GM21528 (cell line): Measurements from ENCODE around the gene TMEM178B.
"Not testable (repeated sequence)": the region's sequence is repeated elsewhere in the genome, so short reads cannot be mapped to it uniquely, and the experiment has no call there.

Experiments used
- ATAC-seq: cut with Tn5 transposase; IDR thresholded peaks from one replicate; pipeline ENCODE4 v1.9.1; 2021; ENCODE audit warnings: mild to moderate bottlenecking, moderate library complexity; ENCODE audit not compliant: unreplicated experiment, low FRiP score

TMEM178B gene

GRCh38 chr7:141369422-141369821 is 295.6 kb downstream of the TMEM178B start:
- ATAC-seq, result no peak

DNA sequence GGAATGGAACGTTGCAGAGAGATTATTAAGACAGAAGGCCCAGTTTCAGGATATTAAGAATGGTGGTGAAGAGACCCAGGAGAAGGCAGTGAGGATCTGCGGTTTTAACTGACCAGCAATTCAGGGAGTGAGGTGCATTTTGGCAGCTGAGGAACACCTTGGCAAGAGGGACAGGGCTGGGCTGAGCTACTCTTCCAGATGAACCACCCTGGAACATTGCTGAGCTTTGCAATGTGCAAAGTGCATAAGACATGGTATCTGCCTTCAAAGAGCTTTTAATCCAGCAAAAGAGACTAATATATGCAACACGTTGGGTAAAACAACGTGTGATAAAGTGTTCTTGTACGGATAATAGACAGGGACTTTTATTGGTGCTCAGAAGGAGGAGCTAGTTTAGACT is 296.3 kb downstream of the TMEM178B start:
- no peak for ATAC-seq

DNA sequence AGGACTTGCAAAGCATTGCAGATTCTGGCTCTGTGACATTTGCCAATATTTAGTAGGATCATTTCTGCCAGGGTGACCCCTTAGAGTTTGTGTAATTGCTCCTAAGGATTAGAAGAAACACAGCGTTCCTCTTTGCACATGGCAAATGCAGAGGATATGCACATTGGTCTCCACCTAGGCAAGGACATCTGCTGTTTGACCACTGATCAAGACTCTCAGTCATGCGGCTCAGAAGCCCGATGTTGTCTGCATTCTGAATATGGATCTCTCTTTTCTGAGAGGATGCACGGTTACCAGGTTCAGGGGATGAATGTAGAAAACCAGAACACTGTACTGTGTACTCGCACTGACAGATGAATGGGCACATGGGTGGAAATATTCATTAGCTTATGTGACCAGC is 296.8 kb downstream of the TMEM178B start:
- ATAC-seq, result no peak

- ATAC-seq, result no peak
These were observed 300.6 kb downstream of the TMEM178B start for GRCh38 chr7:141374425-141374824.

GRCh38 chr7:141375442-141375841 is 301.6 kb downstream of the TMEM178B start:
- ATAC-seq, result no peak

GRCh38 chr7:141377906-141378305 is 304.0 kb downstream of the TMEM178B start:
- no peak for ATAC-seq

- ATAC-seq, result no peak
These were observed 304.5 kb downstream of the TMEM178B start for GRCh38 chr7:141378405-141378804.

GRCh38 chr7:141381794-141382427 is 308.0 kb downstream of the TMEM178B start:
- ATAC-seq, result no peak

GRCh38 chr7:141383356-141383755 is 309.5 kb downstream of the TMEM178B start:
- ATAC-seq, result not testable (repeated sequence)

DNA sequence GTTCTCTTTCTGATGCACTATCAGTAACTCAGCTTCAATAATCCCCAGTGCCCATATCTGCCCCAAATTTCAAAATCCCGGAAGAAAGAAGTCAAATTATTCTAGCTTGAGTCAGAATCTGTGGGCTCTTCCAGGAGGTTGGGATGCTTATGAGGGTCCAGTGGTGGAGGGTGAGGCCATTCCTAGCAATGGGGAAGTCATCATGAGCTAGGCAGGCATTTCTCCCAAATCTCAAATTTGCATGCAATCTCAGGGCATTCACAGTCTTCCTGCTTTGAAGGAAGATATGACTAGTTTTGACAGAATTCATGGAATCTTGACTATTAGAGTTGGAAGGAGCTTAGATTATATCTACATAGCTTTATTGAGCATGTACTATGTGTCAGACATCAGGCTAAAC is 313.0 kb downstream of the TMEM178B start:
- ATAC-seq, result no peak

DNA sequence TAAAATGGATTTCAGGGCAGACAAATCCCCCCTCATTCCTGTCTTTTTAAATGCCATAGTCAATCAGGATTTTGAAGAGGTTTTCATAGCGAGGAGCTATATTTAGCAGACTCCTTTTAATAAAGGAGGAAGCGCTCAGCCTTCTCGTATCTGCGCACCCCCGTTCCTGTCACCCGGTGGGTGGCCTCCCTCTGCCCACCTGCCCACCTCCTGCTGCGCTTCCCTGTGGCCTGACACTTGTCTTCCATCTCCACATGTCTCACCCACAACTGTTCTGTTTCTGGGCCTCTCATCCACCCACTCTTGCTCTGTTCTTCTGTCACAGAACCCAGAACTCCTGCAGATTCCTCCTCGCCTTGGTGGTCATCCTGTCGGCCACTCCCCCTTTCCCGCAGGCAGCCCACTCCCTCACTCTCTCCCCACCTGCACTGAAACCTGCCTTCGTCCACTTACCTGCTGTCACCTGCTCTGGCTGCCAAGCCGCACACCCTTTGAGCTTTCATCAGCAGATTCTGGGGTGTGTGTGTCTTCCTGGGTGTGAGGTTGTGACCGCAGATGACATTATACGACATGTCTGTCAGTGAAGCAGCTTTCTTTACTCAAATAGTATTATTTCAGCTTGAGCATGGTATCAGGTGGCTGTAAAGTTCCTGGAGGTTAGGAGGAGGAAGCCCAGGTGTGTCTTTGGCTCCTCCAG is 313.8 kb downstream of the TMEM178B start:
- no peak for ATAC-seq

DNA sequence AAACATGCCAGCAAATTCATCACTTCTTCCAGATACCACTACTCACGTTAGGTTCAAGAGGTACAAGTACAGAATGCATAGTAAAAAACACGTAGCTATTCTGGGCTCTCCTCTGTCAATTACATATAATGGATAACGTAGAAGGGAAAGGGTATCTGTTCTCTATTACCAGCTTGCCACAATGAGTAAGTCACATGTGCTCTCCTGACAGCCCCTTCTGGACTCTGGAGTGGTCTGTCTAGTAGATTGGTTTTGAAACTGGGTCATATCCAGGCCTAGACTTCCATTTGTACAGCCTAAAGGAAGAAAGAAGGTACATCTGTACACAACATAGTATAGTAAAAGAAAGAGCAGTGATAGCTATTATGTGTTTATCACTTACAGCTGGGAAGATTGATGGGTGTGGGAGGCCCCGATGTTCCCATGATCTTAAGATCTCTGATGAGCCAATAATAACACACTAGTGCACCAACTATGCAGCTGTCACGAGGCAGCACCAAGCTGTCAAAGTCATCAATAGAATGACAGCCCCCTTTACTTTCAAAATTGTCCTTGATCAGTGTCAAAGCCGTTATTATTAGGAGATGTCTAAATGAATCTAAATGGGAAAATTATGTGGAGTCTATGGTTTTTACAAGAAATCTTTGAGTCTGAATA is 315.4 kb downstream of the TMEM178B start:
- no peak for ATAC-seq

GRCh38 chr7:141390339-141390738 is 316.5 kb downstream of the TMEM178B start:
- no peak for ATAC-seq

DNA sequence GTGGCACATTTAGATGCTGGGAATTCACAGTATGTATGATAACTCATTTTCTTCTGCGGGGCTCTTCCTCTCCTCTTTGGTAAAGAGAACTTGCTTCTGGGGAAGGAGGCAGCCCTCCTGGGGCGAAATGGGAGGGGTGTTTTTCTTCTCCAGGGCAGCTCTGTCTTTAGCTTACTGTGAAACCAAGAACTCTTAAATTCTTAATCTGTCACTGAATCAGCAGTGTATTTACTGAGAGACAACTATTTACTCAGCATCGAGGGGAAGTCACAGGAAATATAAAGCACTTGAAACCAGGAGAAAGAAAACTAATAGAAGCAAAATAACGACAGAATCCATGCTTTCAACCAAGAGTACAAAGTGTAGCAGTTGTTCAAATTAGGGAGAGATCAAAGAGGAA is 319.2 kb downstream of the TMEM178B start:
- no peak for ATAC-seq

GRCh38 chr7:141397236-141398163 is 323.6 kb downstream of the TMEM178B start:
- no peak for ATAC-seq

DNA sequence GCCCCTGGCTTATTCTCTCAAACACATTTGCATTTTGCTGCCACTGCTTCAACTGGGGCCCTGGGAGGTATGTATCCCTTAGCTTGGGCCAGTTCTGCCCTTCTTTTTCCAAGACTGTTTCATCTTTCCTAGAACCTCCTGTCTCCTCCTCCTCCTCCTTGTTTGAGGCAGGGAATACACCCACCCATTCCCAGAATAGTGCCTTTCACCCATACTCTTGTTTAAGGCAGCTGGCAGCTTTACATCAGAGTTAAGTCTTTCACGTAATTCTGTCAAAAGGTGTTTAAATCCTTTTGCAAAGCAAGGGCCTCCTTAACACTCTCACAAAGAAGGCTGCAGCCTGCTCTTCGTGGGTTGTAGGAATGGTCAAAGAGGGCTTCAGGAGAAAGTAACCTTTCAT is 326.5 kb downstream of the TMEM178B start:
- ATAC-seq, result no peak

- ATAC-seq, result no peak
These were observed 328.6 kb downstream of the TMEM178B start for GRCh38 chr7:141402277-141402996.

- not testable (repeated sequence) for ATAC-seq
These were observed 330.0 kb downstream of the TMEM178B start for GRCh38 chr7:141403846-141404245.

DNA sequence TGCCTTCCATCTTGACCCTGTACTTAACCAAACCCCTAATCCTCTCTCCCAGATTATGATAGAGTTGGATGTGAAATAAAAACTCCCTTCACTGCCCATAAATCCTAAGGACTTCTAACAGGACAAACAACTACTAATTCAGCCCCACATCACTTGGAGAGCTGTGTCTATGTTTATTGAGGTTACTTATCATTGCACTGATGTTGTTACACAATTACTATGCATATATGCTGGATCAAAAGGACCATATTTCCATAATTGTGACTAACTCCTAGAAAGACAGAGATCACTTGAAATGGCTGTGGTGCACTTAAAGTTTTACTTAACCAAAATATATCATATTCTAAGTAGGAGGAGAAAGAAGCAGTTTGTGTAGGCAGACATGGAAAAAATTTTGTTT is 332.5 kb downstream of the TMEM178B start:
- ATAC-seq, result no peak

GRCh38 chr7:141407893-141408292 is 334.0 kb downstream of the TMEM178B start:
- ATAC-seq, result no peak
